H1 (cell line): ENCODE measurements around the gene MPDU1. TPM values are rescaled to one million over a fixed set of nuclear protein-coding genes. Genes with fewer than 3 reads are reported as not detected.
A peak's percentile ranks its signal among the peaks of the same experiment; 100 is the strongest.

Source experiments
- CTCF ChIA-PET: fragments of 300-600 bp; sonication (Branson Sonifier 250); formaldehyde crosslinking; loops from one replicate; lab custom pipeline; 2021; ENCODE audit not compliant: partially characterized antibody; lab: Charles Lee
- POLR2A ChIA-PET: fragments of 300-600 bp; sonication (Branson Sonifier 250); formaldehyde crosslinking; loops from one replicate; lab custom pipeline; 2021; ENCODE audit warnings: inconsistent platforms; ENCODE audit not compliant: partially characterized antibody; lab: Charles Lee
- DNase-seq, 2 experiments: peaks; one replicate each; pipeline versions ENCODE4 v3.0.0 to v3.0.0-alpha.2; 2010 to 2022; ENCODE audit warnings: low spot score in 2 of 2, low read depth in 1 of 2, mixed read lengths in 1 of 2
- FAIRE-seq: peaks from 2 replicates; lab custom pipeline; 2011; peaks lifted over from hg19 to GRCh38; lab: Jason Lieb, UNC
- H2AFZ ChIP-seq: 2 replicates; pipeline ENCODE4 v1.8.1; 2012; ENCODE audit warnings: low read length, inconsistent platforms
- H2AK5ac ChIP-seq: 2 replicates; pipeline ENCODE4 v1.6.1; 2013; ENCODE audit warnings: low read depth, low read length
- H2BK120ac ChIP-seq: replicated peaks from 2 replicates; pipeline ENCODE3; 2013; ENCODE audit warnings: low read depth, low read length, inconsistent platforms
- H2BK12ac ChIP-seq: 2 replicates; pipeline ENCODE4 v1.6.1; 2013; ENCODE audit warnings: low read depth, low read length
- H2BK15ac ChIP-seq: 2 replicates; pipeline ENCODE4 v1.6.1; 2013; ENCODE audit warnings: low read length
- H2BK20ac ChIP-seq: 2 replicates; pipeline ENCODE4 v1.6.1; 2013; ENCODE audit warnings: low read length
- H2BK5ac ChIP-seq: 2 replicates; pipeline ENCODE4 v1.6.1; 2013; ENCODE audit warnings: low read depth, low read length
- H3K14ac ChIP-seq: 2 replicates; pipeline ENCODE4 v1.6.1; 2013; ENCODE audit warnings: inconsistent platforms; ENCODE audit not compliant: insufficient read length
- H3K18ac ChIP-seq: 2 replicates; pipeline ENCODE4 v1.6.1; 2013; ENCODE audit warnings: low read length; ENCODE audit errors: extremely low read depth
- H3K23ac ChIP-seq: 2 replicates; pipeline ENCODE4 v1.6.1; 2013; ENCODE audit warnings: inconsistent platforms; ENCODE audit not compliant: insufficient read length
- H3K23me2 ChIP-seq: 2 replicates; pipeline ENCODE4 v1.6.1; 2013; ENCODE audit warnings: low read depth, low read length
- H3K27ac ChIP-seq: 2 replicates; pipeline ENCODE4 v1.6.1; 2011; ENCODE audit warnings: low read depth, low read length, inconsistent platforms
- H3K27me3 ChIP-seq, 4 experiments: replicated peaks in 1 of 4; 1 replicate in 1 of 4; 2 replicates in 3 of 4; pipeline versions ENCODE4 v1.6.1 to v1.8.1; 2011 to 2013; ENCODE audit warnings: low read length in 3 of 4, mild to moderate bottlenecking in 3 of 4, inconsistent platforms in 2 of 4, mixed read lengths in 2 of 4, moderate library complexity in 1 of 4; ENCODE audit not compliant: control insufficient read depth in 3 of 4, insufficient read depth in 3 of 4; ENCODE audit errors: extremely low read depth in 1 of 4
- H3K36me3 ChIP-seq, 4 experiments: 2 replicates each; pipeline versions ENCODE4 v1.6.1 to v1.8.1; 2011 to 2013; ENCODE audit warnings: mild to moderate bottlenecking in 4 of 4, low read length in 3 of 4, moderate library complexity in 2 of 4, control low read depth in 1 of 4, inconsistent platforms in 1 of 4; ENCODE audit not compliant: insufficient read depth in 4 of 4, control insufficient read depth in 2 of 4
- H3K4ac ChIP-seq: replicated peaks from 2 replicates; pipeline ENCODE3; 2013; ENCODE audit warnings: low read length, low read depth, mixed read lengths, inconsistent platforms; ENCODE audit not compliant: insufficient read length
- H3K4me1 ChIP-seq, 4 experiments: replicated peaks in 1 of 4; 1 replicate in 1 of 4; 2 replicates in 3 of 4; pipeline versions ENCODE4 v1.6.1 to v1.8.1; 2011 to 2013; ENCODE audit warnings: low read length in 3 of 4, inconsistent platforms in 2 of 4, mixed read lengths in 1 of 4; ENCODE audit not compliant: insufficient read depth in 4 of 4, control insufficient read depth in 3 of 4
- H3K4me2 ChIP-seq, 2 experiments: 2 replicates each; pipeline versions ENCODE4 v1.6.1 to v1.8.1; 2011 to 2013; ENCODE audit warnings: low read depth in 2 of 2, low read length in 2 of 2, control low read depth in 1 of 2, inconsistent platforms in 1 of 2, mild to moderate bottlenecking in 1 of 2; ENCODE audit not compliant: insufficient read depth in 1 of 2
- H3K4me3 ChIP-seq, 4 experiments: fragments of 200-600, 300-600 bp in 1 of 4; sonication (generic), shearing (Covaris generic), sonication (Bioruptor Twin) in 1 of 4; 2 replicates each; pipeline versions ENCODE4 v1.5.1 to v1.8.1; 2011 to 2016; ENCODE audit warnings: low read length in 4 of 4, low read depth in 3 of 4, control low read depth in 2 of 4, inconsistent platforms in 2 of 4, mild to moderate bottlenecking in 2 of 4, mixed read lengths in 1 of 4, moderate library complexity in 1 of 4; ENCODE audit not compliant: insufficient read depth in 2 of 4; ENCODE audit errors: extremely low read depth in 1 of 4
- H3K56ac ChIP-seq: replicated peaks from 2 replicates; pipeline ENCODE3; 2013; ENCODE audit warnings: low read depth, mild to moderate bottlenecking, mixed read lengths, low read length, inconsistent platforms; ENCODE audit not compliant: insufficient read length
- H3K79me1 ChIP-seq: 2 replicates; pipeline ENCODE4 v1.6.1; 2013; ENCODE audit warnings: low read depth, low read length, control low read depth
- H3K79me2 ChIP-seq, 2 experiments: 2 replicates each; pipeline versions ENCODE4 v1.6.1 to v1.8.1; 2012 to 2013; ENCODE audit warnings: low read length in 2 of 2, mild to moderate bottlenecking in 2 of 2, inconsistent platforms in 1 of 2; ENCODE audit not compliant: insufficient read depth in 2 of 2, control insufficient read depth in 1 of 2
- H3K9ac ChIP-seq, 4 experiments: replicated peaks in 1 of 4; 1 replicate in 1 of 4; 2 replicates in 3 of 4; pipeline versions ENCODE4 v1.6.1 to v1.8.1; 2011 to 2013; ENCODE audit warnings: low read depth in 3 of 4, low read length in 3 of 4, control low read depth in 2 of 4, mild to moderate bottlenecking in 2 of 4, moderate library complexity in 2 of 4, inconsistent platforms in 1 of 4; ENCODE audit errors: extremely low read depth in 1 of 4
- H3K9me3 ChIP-seq, 2 experiments: 2 replicates each; pipeline versions ENCODE4 v1.6.1 to v1.8.1; 2012 to 2013; ENCODE audit warnings: mild to moderate bottlenecking in 2 of 2, moderate library complexity in 2 of 2, control low read depth in 1 of 2, inconsistent platforms in 1 of 2, low read depth in 1 of 2, low read length in 1 of 2, mixed read lengths in 1 of 2; ENCODE audit not compliant: insufficient read depth in 2 of 2
- H4K20me1 ChIP-seq, 2 experiments: replicated peaks in 1 of 2; 2 replicates each; pipeline versions ENCODE3 to v1.8.1; 2011 to 2013; ENCODE audit warnings: inconsistent platforms in 2 of 2, low read length in 2 of 2, mild to moderate bottlenecking in 1 of 2; ENCODE audit not compliant: insufficient read depth in 2 of 2, control insufficient read depth in 1 of 2
- H4K5ac ChIP-seq: 2 replicates; pipeline ENCODE4 v1.6.1; 2013; ENCODE audit warnings: low read length, low read depth, mixed read lengths, inconsistent platforms; ENCODE audit not compliant: insufficient read length
- H4K8ac ChIP-seq: 2 replicates; pipeline ENCODE4 v1.8.0; 2013; ENCODE audit warnings: mild to moderate bottlenecking, moderate library complexity, low read length, inconsistent platforms; ENCODE audit not compliant: insufficient read depth; ENCODE audit errors: extremely low read depth
- H4K91ac ChIP-seq: replicated peaks from 2 replicates; pipeline ENCODE3; 2013; ENCODE audit warnings: low read length, mixed read lengths, inconsistent platforms; ENCODE audit not compliant: insufficient read length
- WGBS, 2 experiments: shearing (Covaris generic) in 1 of 2; methylation state at CpG; one replicate each; pipeline versions ENCODE4 v1.1.6 to v1.1.7; 2013 to 2015; ENCODE audit warnings: low lambda C conversion rate in 2 of 2, mixed read lengths in 2 of 2, inconsistent platforms in 1 of 2, low coverage in 1 of 2, missing lambda C conversion rate in 1 of 2; ENCODE audit not compliant: insufficient replicate concordance in 2 of 2, insufficient coverage in 1 of 2, insufficient read length in 1 of 2; ENCODE audit errors: extremely low coverage in 1 of 2, missing lambda C conversion rate in 1 of 2; 5-methylcytosine and 5-hydroxymethylcytosine counted together
- polyA plus RNA-seq, 7 experiments: library from polyadenylated mRNA; depleted of rRNA in 3 of 7; stranded (reverse) in 5 of 7; unstranded in 2 of 7; fragments of >200 nt in 5 of 7; fragments of 200-250 nt in 2 of 7; gene quantifications; 1 replicate in 5 of 7; 2 replicates in 1 of 7; 4 replicates in 1 of 7; pipeline versions ENCODE4 v1.2.1 to v1.2.3, GENCODE V29; 2011 to 2013; ENCODE audit warnings: missing spikeins in 2 of 7, mixed read lengths in 2 of 7
- total RNA-seq: library from RNA; stranded (reverse); fragmentation: NEBNext Ultra II Directional; extraction: Animal tissue kit (Norgen Biotek cat#: 25700); gene quantifications from 2 replicates; pipeline ENCODE4 v1.2.1, GENCODE V29; 2021

The MPDU1 gene
- total and polyA plus RNA-seq, 2 of the 8 experiments (the other 6 are each of a cell fraction or from before 2014, with no cell fraction given): 63.2 to 142 TPM

- FAIRE-seq: no peak
Observed at GRCh38 chr17:7555320-7555948, 28.2 kb upstream of the MPDU1 start.

More at GRCh38 chr17:7555320-7555948, 28.2 kb upstream of the MPDU1 start:
- H3K23ac ChIP-seq: no peak overlapping the region
- no peak overlapping the region for H4K8ac ChIP-seq
- H3K14ac ChIP-seq: no peak overlapping the region
- peak overlapping the region in 1 of 4 experiments; percentile 12; a peak in 2 of 7 replicates for H3K9ac ChIP-seq
- H3K36me3 ChIP-seq: no peaks in the 10 kb centered on the region
- no peak overlapping the region; the same call in 1 of the 2 replicates for H3K18ac ChIP-seq
- no peak overlapping the region for H2BK15ac ChIP-seq
- H3K56ac ChIP-seq: no peak overlapping the region
- H2AK5ac ChIP-seq: no peak overlapping the region
- H2BK12ac ChIP-seq: no peak overlapping the region
- no peaks in the 10 kb centered on the region for H3K23me2 ChIP-seq
- H3K27ac ChIP-seq: no peak overlapping the region
- no peaks in the 10 kb centered on the region for H3K9me3 ChIP-seq
- CTCF ChIA-PET: interaction anchor here (0.5 to 12.7 kb wide), 10 partner anchors 8 to 210 kb away, joined by 3 to 251 read pairs (median 3); partner anchors contain the start of gene SOX15
- no peak overlapping the region for H2BK120ac ChIP-seq
- peak overlapping the region in 1 of 2 experiments; percentile 25; a peak in 1 of 4 replicates for H3K4me2 ChIP-seq
- peak overlapping the region; percentile 40; the same call in 1 of the 2 replicates for H2BK20ac ChIP-seq
- DNase-seq: peak in 1 of 2 experiments; percentile 54
- H3K27me3 ChIP-seq: no peaks in the 10 kb centered on the region
- H2BK5ac ChIP-seq: no peak overlapping the region
- H3K4me3 ChIP-seq: no peak overlapping the region
- POLR2A ChIA-PET: interaction anchor here (0.9 to 37.5 kb wide), 3 partner anchors 27 to 149 kb away, joined by 3 to 1144 read pairs (median 3); partner anchors contain the start of genes CD68, MPDU1, POLR2A and SOX15
- peaks cover 8 to 34% (median 22%) of the 10 kb centered on the region in 4 experiments for H3K4me1 ChIP-seq
- H4K91ac ChIP-seq: no peak overlapping the region
- no peaks in the 10 kb centered on the region for H3K79me1 ChIP-seq
- 74% methylated on average over 10 of the region's 10 CpGs; no CpG with 5 or more reads in 1 of the 2 experiments for WGBS, 2 experiments
- H3K79me2 ChIP-seq: no peaks in the 10 kb centered on the region
- peaks cover 0 to 3% of the 10 kb centered on the region in 2 experiments for H4K20me1 ChIP-seq
- H4K5ac ChIP-seq: no peak overlapping the region
- peak overlapping the region; percentile 13; the same call in 1 of the 2 replicates for H2AFZ ChIP-seq
- no peak overlapping the region for H3K4ac ChIP-seq
